ENCODE data around the gene XYLT2. TPM values are rescaled to one million over a fixed set of nuclear protein-coding genes. Genes with fewer than 3 reads are reported as not detected.

Gene XYLT2
- total and polyA plus RNA-seq, 10 of the 15 experiments (the other 5 are each of a cell fraction or from before 2014, with no cell fraction given) = 0.82 to 20.6 (median 13.0) TPM

DNA sequence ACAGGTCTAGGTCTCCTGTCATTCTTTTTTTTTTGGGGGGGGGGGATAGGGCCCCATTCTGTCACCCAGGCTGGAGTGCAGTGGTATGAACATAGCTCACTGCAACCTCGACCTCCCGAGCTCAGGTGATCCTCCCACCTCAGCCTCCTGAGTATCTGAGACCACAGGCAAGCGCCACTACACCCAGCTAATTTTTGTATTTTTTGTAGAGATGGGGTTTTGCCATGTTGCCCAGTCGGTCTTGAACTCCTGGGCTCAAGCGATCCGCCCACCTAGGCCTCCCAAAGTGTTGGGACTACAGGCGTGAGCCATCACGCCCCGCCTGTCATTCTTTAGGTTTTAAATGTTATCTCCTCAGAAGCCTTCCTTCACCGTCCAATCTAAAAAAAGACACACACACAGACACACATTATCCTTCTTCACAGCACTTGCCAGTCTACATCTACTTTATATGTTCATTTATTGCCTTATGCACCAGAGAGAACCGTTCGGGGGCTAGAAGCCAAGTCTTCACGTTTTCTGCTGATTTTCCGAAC, 26.4 kb downstream of the XYLT2 start:
- BruUV-seq (replicated peaks) = no TSS peak
- Histone ChIP-seq H3K4me3 (peak overlapping the region; percentile 72), H3K27me3 (replicated peaks in 1 of 2; ENCODE audit: control insufficient read depth in 2 of 2, insufficient read depth in 2 of 2, low read length in 1 of 2) (no peaks in the 10 kb centered on the region), H3K79me2 (ENCODE audit: control insufficient read depth, insufficient read depth, low read length) (peaks cover 27% of the 10 kb centered on the region), H3K9ac (ENCODE audit: control insufficient read depth, insufficient read depth, low read length) (peak overlapping the region; percentile 78), H3K4me1 (ENCODE audit: control insufficient read depth, insufficient read depth, low read length) (no peaks in the 10 kb centered on the region; the same call in 1 of the 2 replicates), H3K36me3 (ENCODE audit: control insufficient read depth in 2 of 2, insufficient read depth in 2 of 2, low read length in 1 of 2) (peaks cover 15 to 20% of the 10 kb centered on the region in 2 experiments), H2AFZ (ENCODE audit: control insufficient read depth, low read depth, low read length) (peak overlapping the region; percentile 99), H3K9me3 (replicated peaks; ENCODE audit: control insufficient read depth, insufficient read depth, low read length) (no peaks in the 10 kb centered on the region), H4K20me1 (ENCODE audit: control insufficient read depth, insufficient read depth) (no peaks in the 10 kb centered on the region), H3K4me2 (ENCODE audit: control insufficient read depth, insufficient read depth) (peak overlapping the region; percentile 85), H3K27ac (ENCODE audit: control insufficient read depth, insufficient read depth) (peak overlapping the region; percentile 95)
- ATAC-seq (peak; percentile 13), FAIRE-seq (no peak), DNase-seq (ENCODE audit: low read depth, low spot score) (no peak)
- RAD21 ChIA-PET (ENCODE audit: unreplicated experiment) = interaction anchor here (1.2 to 1.3 kb wide), 2 partner anchors 19 to 107 kb away, joined by 5 to 6 read pairs; no protein-coding TSS in a partner anchor
- TF ChIP-seq RCOR1 (conservative IDR thresholded peaks at IDR 0.05; ENCODE audit: low read depth, low read length) = no peak
- TF ChIP-seq CBFB (IDR thresholded peaks at IDR 0.05; ENCODE audit: low read depth) = no peak
- TF ChIP-seq GABPA (IDR thresholded peaks at IDR 0.05; ENCODE audit: low read depth) = no peak
- TF ChIP-seq PAX5 (IDR thresholded peaks at IDR 0.05; ENCODE audit: borderline replicate concordance, low read depth, low read length) = no peak
- in situ Hi-C loops (cut with MboI) (no loop called here), intact Hi-C loops (cut with micrococcal nuclease; ENCODE audit: unreplicated experiment) (no loop called here)
- CTCF ChIA-PET = interaction anchor here (0.9 to 5.9 kb wide), 6 partner anchors 10 to 172 kb away, joined by 3 to 48 read pairs (median 11); partner anchors contain the start of gene LRRC59
- SMC1A ChIA-PET (ENCODE audit: uncharacterized antibody, unreplicated experiment) = interaction anchor here (1.3 kb wide), 1 partner anchor 10 kb away, joined by 9 read pairs; no protein-coding TSS in a partner anchor
- POLR2A ChIA-PET = interaction anchor here (0.6 to 1.8 kb wide), 6 partner anchors 8 to 735 kb away, joined by 4 to 5 read pairs (median 5); partner anchors contain the start of gene LRRC59
- 1% methylated on average over 14 of the region's 14 CpGs for WGBS (ENCODE audit: insufficient coverage, insufficient replicate concordance, low lambda C conversion rate, missing lambda C conversion rate)

DNA sequence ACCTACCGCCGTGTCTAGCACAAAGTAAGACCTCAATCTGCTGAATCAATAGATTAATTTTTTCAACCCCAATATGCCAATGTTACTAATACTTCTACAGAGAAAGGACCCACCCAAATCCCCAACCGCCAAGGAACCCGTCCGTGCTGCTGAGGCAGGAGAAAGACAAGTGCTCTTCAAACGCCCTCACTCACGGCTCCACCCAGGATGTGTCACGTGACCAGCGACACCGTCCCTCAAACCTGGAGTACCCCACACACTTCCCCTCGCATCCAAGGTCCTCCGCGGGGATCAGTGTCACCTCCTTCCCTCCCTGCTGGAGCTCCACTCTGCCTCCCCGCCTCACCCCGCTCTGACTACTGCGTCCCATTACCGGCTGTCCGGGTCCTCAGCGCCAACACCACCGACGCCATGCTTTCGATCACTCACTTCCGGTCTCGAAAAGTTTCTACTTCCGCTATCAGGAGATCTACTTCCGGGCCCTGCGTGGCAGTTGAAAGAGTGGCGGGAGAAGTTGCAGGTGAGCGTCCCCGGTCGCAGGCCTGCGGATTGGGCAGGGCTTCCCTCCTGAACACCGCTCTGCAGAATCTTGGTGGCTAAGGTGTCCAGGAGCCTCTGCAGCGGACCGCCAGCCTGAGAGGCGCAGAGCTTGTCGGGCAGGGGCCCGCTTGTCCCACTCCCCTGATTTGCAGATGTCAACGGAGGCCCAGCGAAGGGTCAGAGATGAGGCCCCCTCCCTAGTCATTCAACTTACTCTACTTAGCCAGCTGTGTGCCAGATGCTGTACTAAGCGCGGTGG, 27.0 kb downstream of the XYLT2 start, which contains the start of the genes EME1 and MRPL27:
Gene EME1, plus strand, starts transcription at position 472 of the 799 bp plus-strand sequence. CDS start 1,980 bp downstream, outside the sequence.
Gene MRPL27, minus strand, starts transcription at position 427 of the 799 bp plus-strand sequence. Its CDS starts 14 bp downstream, at position 413.
- Histone ChIP-seq H3K9me3 (replicated peaks; ENCODE audit: control insufficient read depth, insufficient read depth, low read length) (no peaks in the 10 kb centered on the region), H3K4me2 (ENCODE audit: control insufficient read depth, insufficient read depth) (peak within 1 kb of the TSS; percentile 85), H2AFZ (ENCODE audit: control insufficient read depth, low read depth, low read length) (peak within 1 kb of the TSS; percentile 99), H3K4me3 (peak within 1 kb of the TSS; percentile 72), H3K4me1 (ENCODE audit: control insufficient read depth, insufficient read depth, low read length) (no peaks in the 10 kb centered on the region; the same call in 1 of the 2 replicates), H4K20me1 (ENCODE audit: control insufficient read depth, insufficient read depth) (no peaks in the 10 kb centered on the region), H3K27me3 (replicated peaks in 1 of 2; ENCODE audit: control insufficient read depth in 2 of 2, insufficient read depth in 2 of 2, low read length in 1 of 2) (no peaks in the 10 kb centered on the region), H3K27ac (ENCODE audit: control insufficient read depth, insufficient read depth) (peak within 1 kb of the TSS; percentile 95), H3K79me2 (ENCODE audit: control insufficient read depth, insufficient read depth, low read length) (peaks cover 27% of the 10 kb centered on the region), H3K36me3 (ENCODE audit: control insufficient read depth in 2 of 2, insufficient read depth in 2 of 2, low read length in 1 of 2) (peaks cover 11 to 17% of the 10 kb centered on the region in 2 experiments), H3K9ac (ENCODE audit: control insufficient read depth, insufficient read depth, low read length) (peak within 1 kb of the TSS; percentile 78)
- peak; percentile 98 for FAIRE-seq
- SMC1A ChIA-PET (ENCODE audit: uncharacterized antibody, unreplicated experiment) = interaction anchor here (1.1 kb wide), 1 partner anchor 23 kb away, joined by 6 read pairs; no protein-coding TSS in a partner anchor
- RAD21 ChIA-PET (ENCODE audit: unreplicated experiment) = interaction anchor here (1.2 to 1.3 kb wide), 3 partner anchors 18 to 106 kb away, joined by 5 to 7 read pairs (median 6); no protein-coding TSS in a partner anchor
- WGBS (ENCODE audit: insufficient coverage, insufficient replicate concordance, low lambda C conversion rate, missing lambda C conversion rate) = 1% methylated on average over 40 of the region's 42 CpGs
- in situ Hi-C loops (cut with MboI) (no loop called here), intact Hi-C loops (cut with micrococcal nuclease; ENCODE audit: unreplicated experiment) (no loop called here)
- BruUV-seq (replicated peaks) = TSS peak; percentile 77
- peak; percentile 85 for DNase-seq (ENCODE audit: low read depth, low spot score)
- peak; percentile 95 for ATAC-seq
- POLR2A ChIA-PET = interaction anchor here (0.6 to 1.8 kb wide), 5 partner anchors 7 to 734 kb away, joined by 3 to 5 read pairs (median 5); partner anchors contain the start of genes LRRC59 and XYLT2
- CTCF ChIA-PET = interaction anchor here (1.7 to 5.9 kb wide), 3 partner anchors 11 to 24 kb away, joined by 6 to 48 read pairs (median 17); partner anchors contain the start of gene LRRC59
- TF ChIP-seq RAD51 (IDR thresholded peaks at IDR 0.05) (peak; percentile 100), ZNF217 (IDR thresholded peaks at IDR 0.05) (no peak), CBX5 (IDR thresholded peaks at IDR 0.05; ENCODE audit: low read depth) (no peak)
- TF ChIP-seq, protein P1, sequence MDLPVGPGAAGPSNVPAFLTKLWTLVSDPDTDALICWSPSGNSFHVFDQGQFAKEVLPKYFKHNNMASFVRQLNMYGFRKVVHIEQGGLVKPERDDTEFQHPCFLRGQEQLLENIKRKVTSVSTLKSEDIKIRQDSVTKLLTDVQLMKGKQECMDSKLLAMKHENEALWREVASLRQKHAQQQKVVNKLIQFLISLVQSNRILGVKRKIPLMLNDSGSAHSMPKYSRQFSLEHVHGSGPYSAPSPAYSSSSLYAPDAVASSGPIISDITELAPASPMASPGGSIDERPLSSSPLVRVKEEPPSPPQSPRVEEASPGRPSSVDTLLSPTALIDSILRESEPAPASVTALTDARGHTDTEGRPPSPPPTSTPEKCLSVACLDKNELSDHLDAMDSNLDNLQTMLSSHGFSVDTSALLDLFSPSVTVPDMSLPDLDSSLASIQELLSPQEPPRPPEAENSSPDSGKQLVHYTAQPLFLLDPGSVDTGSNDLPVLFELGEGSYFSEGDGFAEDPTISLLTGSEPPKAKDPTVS (IDR thresholded peaks at IDR 0.05; ENCODE audit: low read depth, low read length) = no peak
- TF ChIP-seq, protein P2, sequence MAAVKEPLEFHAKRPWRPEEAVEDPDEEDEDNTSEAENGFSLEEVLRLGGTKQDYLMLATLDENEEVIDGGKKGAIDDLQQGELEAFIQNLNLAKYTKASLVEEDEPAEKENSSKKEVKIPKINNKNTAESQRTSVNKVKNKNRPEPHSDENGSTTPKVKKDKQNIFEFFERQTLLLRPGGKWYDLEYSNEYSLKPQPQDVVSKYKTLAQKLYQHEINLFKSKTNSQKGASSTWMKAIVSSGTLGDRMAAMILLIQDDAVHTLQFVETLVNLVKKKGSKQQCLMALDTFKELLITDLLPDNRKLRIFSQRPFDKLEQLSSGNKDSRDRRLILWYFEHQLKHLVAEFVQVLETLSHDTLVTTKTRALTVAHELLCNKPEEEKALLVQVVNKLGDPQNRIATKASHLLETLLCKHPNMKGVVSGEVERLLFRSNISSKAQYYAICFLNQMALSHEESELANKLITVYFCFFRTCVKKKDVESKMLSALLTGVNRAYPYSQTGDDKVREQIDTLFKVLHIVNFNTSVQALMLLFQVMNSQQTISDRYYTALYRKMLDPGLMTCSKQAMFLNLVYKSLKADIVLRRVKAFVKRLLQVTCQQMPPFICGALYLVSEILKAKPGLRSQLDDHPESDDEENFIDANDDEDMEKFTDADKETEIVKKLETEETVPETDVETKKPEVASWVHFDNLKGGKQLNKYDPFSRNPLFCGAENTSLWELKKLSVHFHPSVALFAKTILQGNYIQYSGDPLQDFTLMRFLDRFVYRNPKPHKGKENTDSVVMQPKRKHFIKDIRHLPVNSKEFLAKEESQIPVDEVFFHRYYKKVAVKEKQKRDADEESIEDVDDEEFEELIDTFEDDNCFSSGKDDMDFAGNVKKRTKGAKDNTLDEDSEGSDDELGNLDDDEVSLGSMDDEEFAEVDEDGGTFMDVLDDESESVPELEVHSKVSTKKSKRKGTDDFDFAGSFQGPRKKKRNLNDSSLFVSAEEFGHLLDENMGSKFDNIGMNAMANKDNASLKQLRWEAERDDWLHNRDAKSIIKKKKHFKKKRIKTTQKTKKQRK (IDR thresholded peaks at IDR 0.05; ENCODE audit: low read depth, low read length) = no peak

Data from GM12878 (cell line).